GM12872 (cell line): Measurements from ENCODE around the gene PRKCE.

Experiments
- TF ChIP-seq, protein P1 (sequence below): IDR thresholded peaks from 3 replicates; pipeline ENCODE4 v1.5.1; 2011; ENCODE audit warnings: low read depth, mild to moderate bottlenecking, low read length, moderate library complexity; ENCODE audit not compliant: insufficient read depth

Gene PRKCE

DNA sequence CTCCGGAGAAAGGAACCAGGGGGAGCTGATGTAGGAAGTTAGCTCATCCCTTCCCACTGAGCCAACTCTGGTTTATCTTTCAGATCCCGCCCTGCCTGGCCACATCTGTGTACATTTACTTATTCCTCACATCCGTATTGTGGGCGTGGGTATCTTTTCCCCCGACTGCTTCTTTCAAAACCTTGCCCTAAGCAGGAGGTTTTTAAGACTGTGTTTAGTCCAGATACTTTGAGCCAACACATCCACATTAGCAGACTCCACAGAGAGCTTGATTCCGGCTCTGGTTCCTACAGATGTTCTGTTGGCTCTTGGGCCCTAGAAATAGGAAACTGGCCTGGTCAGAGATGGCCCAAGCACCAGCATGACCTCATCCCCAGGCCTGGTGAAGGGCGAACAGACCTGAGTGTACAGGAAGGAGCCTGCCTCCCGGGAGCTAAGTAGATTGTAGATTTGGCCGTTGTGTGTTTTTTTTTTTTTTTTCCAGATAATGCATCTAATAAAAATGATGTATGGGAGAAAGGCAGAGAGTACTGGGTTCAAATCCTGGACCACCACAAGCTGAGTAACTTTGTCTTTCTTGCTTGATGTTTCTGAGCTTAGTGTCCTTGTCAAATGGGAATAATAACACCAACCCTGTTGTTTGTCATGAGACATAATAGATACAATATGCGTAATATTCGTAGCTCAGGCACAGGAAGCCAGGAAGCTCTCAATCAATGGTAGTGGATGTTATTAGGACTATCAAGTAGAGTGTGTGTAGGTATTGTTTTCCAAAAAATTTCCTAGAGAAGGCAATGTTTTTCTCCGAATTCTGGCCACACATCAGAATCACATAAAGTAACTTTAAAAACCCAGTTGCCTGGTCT, 92.3 kb downstream of the PRKCE start:
- TF ChIP-seq, protein P1, sequence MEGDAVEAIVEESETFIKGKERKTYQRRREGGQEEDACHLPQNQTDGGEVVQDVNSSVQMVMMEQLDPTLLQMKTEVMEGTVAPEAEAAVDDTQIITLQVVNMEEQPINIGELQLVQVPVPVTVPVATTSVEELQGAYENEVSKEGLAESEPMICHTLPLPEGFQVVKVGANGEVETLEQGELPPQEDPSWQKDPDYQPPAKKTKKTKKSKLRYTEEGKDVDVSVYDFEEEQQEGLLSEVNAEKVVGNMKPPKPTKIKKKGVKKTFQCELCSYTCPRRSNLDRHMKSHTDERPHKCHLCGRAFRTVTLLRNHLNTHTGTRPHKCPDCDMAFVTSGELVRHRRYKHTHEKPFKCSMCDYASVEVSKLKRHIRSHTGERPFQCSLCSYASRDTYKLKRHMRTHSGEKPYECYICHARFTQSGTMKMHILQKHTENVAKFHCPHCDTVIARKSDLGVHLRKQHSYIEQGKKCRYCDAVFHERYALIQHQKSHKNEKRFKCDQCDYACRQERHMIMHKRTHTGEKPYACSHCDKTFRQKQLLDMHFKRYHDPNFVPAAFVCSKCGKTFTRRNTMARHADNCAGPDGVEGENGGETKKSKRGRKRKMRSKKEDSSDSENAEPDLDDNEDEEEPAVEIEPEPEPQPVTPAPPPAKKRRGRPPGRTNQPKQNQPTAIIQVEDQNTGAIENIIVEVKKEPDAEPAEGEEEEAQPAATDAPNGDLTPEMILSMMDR = no peak

DNA sequence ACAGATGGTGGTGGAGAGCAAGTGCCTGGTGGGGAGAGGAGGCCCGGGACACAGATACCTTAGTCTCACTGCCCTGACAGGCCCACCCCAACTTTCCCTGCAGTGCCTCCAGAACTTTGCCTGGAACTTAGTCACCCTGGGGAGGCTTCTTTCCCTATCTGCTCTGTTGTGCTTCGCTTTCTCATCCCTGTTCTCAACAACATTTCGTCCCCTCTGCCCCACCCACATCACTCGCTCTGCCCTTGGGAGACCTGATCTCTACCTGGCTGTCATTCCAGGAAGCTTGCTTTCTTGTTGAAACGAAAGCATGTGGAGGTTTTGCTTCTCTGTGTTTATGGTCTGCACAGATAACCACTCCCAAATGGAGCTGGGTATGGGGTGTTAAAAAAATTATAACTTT, 93.8 kb downstream of the PRKCE start:
- TF ChIP-seq, protein P1 = no peak

DNA sequence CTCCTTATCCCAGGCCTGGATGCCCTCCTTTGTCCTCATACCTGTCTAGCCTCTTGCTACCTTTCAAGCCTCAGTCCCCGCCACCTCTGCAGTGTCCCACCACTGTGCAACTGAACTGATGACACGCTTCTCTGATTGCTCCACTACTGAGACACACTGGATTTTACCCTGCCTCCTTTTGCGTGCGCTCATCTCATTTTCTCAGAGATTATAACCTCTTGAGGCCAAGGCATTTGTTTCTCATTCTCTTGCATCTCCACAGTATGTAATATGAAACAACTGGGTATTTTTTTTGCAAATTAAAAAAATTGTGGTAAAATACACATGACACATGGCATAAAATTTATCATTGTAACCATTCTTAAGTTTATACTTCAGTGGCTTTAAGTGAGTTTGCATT, 95.4 kb downstream of the PRKCE start:
- TF ChIP-seq, protein P1 = no peak

DNA sequence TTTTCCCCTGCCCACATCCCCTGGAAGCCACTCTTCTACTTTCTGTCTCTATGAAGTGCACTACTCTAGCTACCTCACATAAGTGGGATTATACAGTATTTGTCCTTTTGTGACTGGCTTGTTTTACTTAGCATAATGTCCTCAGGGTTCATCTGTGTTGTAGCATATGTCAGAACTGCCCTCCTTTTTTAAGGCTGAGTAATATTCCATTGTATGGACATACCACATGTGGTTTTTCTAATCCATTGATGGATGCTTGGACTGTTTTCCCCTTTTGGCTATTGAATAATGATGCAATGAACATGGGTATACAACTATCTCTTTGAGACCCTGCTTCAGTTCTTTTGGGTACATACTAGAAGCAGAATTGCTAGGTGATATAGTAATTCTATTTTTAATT, 95.9 kb downstream of the PRKCE start:
- TF ChIP-seq, protein P1 = no peak

DNA sequence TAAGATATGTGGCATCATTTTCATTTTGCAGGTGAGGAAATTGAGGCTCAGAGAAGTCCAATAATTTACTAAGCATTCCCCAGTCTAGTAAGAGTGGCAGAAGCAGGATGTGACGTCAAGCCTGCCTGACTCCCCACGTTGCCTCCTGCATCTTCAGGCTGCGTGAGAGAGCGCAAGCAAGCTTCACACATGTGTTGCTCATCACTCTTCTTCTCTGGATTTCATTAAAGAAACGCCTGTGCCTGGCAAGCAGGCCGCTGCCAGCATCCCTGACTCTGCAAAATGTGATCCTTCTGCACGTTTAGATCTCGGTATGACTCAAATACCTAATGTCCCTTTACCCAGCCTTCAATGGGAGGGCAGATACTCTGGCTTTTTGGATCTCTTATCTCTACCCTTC, 96.8 kb downstream of the PRKCE start:
- TF ChIP-seq, protein P1 = no peak

DNA sequence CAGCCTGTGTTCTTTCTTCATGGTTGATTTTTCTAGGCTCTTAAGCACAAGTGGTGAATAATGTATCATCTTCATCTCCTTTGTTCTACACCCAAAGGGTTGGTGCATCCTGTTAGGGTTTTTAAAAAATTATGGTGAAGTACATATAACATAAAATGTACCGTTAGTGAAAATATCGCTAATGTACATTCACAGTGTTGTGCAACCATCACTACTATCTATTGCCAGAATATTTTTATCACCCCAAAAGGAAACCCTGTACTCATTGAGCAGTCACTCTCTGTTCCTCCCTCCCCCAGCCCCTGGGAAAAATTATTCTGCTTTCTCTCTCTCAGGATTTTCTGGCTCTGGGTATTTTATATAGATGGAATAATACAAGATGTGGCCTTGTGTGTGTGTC, 98.5 kb downstream of the PRKCE start:
- TF ChIP-seq, protein P1 = no peak

DNA sequence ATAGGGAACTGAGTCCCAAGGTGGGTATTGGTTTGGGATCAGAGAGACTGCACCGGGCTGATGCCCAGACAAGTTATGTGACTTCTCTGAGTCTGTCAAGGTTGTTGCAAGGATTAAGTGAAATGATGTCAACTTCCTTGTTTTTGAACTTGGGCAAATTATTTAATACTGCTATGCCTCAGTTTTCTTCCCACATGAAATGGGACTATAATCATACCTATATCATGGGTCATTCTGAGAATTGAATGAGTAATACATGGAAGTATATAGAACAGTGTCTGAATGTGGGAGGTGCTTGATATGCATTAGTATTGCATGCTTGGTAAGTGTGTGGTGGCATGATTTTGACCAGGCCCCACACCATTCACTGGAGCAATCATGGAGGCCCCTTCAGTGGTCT, 99.0 kb downstream of the PRKCE start:
- TF ChIP-seq, protein P1 = no peak
